DMS114 treated with DMSO at 0.1 percent for 48 hours (cell line): ENCODE data around the gene PTGFR.

Experiments used
- DNase-seq: peaks from one replicate; lab custom pipeline; 2025; ENCODE audit not compliant: unreplicated experiment; lab: John Stamatoyannopoulos, UW

Gene PTGFR, protein sequence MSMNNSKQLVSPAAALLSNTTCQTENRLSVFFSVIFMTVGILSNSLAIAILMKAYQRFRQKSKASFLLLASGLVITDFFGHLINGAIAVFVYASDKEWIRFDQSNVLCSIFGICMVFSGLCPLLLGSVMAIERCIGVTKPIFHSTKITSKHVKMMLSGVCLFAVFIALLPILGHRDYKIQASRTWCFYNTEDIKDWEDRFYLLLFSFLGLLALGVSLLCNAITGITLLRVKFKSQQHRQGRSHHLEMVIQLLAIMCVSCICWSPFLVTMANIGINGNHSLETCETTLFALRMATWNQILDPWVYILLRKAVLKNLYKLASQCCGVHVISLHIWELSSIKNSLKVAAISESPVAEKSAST

GRCh38 chr1:78490861-78491450 lies at the start of gene PTGFR:
PTGFR (plus strand) TSS chr1:78490974; CDS start chr1:78492744, 1,770 bp downstream.
- no peak for DNase-seq

DNA sequence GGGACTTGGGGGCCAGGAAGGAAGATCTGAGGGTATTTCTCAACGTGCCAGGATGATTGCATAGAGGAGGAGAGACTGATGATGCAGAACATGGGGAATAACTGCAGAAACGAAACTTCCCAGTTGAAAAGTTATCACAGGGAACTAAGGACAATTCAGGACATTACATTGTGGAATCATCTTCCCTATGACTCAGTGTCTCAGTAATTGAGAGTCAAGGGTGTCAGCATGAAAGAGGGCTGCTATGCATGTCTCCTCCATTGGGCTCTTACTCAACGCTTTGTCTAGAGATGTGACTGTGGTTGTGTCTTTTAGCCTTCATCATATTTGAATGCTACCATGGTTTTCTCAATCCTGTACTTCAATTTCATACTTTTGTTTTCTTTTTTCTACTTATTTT lies 48.9 kb upstream of the PTGFR start:
- no peak for DNase-seq

- DNase-seq = no peak
Measured at GRCh38 chr1:78447086-78447485, 43.7 kb upstream of the PTGFR start.

DNA sequence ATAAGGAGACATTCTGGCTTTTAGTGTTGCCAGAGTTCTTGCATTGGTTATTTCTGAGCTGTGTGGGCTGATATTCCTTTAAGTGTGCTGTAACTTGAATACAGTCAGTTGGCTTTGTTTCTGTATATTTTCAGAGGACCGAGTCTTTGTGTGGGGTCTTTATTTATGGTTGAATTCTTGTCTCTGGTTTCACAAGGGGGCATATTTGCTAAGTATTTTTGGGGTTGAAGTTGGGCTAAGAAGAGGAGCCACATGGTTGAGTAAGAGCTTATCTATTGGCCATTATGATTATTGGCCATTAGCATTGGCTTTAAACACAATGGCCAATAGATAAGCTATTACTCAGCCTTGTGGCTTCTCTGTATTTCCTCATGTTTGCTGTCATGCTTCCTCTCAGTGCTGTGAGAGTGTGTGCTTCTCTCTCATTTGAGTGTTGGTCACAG lies 26.3 kb upstream of the PTGFR start:
- no peak for DNase-seq

- no peak for DNase-seq
Measured at GRCh38 chr1:78465143-78465542, 25.6 kb upstream of the PTGFR start.

DNA sequence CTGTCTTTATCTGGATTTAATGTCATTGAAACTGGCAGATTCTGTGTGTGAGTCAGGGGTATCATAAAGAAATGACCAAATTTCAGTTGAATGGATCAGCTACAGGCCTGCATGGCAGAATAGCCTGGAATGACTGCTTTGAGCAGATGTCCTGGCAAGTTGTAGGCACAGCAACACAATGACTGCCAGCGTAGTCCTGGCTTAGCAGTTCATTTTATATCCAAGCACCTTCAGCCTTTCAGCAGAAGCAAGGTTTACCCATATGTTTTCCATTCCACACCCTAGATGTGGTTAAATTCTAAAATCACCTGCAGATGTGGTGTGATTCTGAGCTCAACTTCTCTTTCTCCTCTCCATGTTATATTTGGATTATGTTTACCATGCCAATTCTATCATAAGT lies 22.3 kb upstream of the PTGFR start:
- no peak for DNase-seq

DNA sequence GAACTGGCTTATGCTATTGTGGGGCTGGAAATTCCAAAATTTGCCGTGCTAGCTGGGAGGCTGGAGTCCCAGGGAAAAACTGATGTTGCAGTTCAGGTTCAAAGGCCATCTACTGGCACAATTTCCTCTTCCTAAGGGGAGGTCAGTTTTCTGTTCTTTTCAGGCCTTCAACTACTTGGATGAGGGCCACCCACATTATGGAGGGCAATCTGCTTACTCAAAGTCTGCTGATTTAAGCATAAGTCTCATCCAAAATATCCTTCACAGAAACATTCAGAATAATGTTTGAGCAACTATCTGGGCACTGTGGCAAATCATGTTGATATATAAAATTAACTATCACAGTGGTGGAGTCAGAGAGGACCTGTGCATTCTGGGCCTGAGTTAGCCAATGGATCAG lies 21.2 kb upstream of the PTGFR start:
- DNase-seq = no peak

GRCh38 chr1:78471890-78472620 lies 18.7 kb upstream of the PTGFR start:
- DNase-seq = no peak

DNA sequence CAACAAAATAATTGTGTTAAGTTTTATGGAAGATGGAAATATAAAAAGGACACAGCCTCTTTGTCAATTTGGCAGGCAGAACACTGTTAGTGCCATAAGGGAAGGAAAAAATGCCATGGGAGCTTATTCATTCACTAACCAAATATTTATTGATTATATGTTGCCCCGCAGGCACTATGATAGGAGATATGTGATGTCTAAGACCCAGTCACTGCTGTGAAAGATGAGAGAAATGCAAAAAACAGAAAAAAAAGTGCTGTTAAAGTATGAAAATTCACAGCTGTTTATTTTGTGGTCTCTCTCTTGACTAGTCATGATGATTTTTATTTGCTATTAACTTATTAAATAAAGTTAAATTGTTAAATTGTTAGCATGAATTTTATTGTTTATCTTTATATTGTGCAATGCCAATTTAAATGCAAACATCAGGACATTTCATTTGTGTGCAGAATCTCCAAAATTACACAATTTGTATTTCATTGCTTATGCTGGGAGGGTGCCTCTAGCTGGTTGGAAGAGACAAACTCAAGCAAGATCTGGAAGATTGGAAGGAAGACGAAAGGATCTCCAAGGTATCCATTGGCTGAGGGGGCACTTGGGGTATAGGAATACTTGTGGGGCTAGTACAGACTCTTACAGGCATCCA lies 17.8 kb upstream of the PTGFR start:
- DNase-seq = no peak

DNA sequence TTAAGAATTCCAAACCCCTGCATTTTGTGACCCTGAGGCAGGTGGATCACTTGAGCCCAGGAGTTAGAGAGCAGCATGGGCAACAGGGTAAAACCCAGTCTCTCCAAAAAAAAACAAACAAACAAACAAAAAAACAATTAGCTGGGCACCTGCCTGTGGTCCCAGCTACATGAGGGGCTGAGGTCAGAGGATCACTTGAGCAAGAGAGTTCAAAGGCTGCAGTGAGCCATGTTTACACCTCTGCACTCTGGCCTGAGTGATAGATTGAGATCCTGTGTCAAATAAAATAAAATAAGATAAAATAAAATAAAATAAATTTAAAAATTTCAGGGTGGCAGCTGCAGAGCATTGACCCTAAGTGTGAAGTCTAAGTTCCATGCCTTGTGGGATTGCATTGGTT lies 16.7 kb upstream of the PTGFR start:
- DNase-seq = no peak

DNA sequence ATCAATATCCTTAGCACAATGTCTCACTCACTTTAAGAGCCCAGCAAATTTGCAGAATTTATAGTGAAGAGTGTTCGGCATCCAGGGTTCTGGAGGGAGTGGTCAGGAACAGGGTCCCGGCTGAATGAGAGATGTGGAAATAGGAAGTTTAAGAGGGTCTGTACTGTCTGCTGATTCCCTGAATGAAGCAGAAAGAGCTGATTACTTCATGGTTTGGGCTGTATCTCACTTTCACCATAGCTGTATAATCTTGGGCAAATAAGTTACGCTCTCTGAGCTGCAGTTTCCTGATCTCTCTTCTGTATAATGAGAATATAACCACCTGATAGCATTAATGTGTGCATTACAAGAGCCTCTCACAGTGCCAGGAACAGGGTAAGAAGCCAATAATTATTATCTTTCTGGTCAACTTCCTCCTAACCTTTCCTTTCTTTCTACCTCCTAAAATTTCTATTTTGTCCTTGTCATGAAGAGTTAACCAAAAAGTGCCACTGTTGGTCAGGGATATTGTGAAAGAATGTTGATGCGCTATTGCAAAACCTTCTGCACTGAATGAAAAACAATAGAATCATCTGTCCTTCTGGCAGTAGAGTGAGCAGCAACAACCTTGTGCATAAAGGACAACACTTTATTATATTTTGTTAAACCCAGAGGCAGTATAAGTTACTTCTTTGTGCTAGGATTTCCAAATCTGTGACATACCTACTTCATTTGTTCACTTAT lies 14.7 kb upstream of the PTGFR start:
- no peak for DNase-seq

DNA sequence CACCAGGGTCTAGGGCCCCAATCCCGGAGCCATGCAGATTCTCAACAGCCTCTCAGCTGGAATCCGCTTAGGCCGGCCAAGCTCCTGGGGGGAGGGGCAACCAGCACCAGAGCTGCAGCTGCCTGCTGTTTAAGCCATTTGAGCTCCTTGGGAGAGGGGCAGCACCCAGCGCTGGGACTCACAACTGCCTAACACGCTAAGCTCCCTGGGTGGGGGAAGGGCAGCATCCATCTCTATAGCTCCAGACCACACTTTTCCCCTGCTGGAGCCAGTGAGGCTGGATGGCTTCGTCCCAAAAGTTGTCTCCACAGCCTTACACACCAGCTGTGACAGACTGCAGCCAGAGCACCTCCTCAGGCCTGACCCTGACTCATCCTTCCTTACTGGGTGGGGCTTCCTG lies 6.9 kb upstream of the PTGFR start:
- no peak for DNase-seq

- no peak for DNase-seq
Measured at GRCh38 chr1:78491451-78492071, 787 bp downstream of the PTGFR start.

DNA sequence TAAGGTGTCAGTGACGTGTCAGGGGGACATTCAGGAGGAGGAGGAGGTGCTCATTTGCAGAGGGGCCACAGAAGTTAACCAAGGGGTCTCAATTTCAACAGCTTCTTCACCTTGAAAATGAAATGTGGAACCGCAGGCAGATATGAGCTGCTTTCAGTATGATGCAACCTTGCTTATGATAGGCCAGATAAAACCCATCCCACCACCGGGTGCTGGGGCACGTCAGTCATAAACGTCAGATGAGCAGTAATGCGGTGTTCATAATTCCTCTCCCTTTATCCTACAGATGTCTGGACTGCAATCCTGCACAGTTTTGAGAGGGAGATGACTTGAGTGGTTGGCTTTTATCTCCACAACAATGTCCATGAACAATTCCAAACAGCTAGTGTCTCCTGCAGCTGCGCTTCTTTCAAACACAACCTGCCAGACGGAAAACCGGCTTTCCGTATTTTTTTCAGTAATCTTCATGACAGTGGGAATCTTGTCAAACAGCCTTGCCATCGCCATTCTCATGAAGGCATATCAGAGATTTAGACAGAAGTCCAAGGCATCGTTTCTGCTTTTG lies 1.7 kb downstream of the PTGFR start:
- no peak for DNase-seq

DNA sequence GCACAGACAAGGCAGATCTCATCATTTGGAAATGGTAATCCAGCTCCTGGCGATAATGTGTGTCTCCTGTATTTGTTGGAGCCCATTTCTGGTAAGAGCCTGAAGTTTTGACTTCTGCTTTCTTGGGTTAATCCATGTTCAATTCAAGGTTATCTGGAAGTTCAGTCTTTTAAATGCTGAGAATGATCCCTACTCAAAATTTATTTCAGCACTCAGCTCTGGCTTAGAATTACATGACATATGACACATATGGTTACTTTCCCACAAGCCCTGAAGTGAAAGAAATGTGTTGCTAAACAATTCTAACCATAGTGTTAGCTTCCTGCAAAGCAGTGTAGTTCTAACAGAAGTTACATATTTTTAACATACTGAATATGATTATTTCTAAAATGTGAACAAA lies 2.7 kb downstream of the PTGFR start:
- DNase-seq = no peak

GRCh38 chr1:78497201-78497600 lies 6.4 kb downstream of the PTGFR start:
- no peak for DNase-seq

- DNase-seq = no peak
Measured at GRCh38 chr1:78500529-78500928, 9.8 kb downstream of the PTGFR start.

- DNase-seq = no peak
Measured at GRCh38 chr1:78501203-78501602, 10.4 kb downstream of the PTGFR start.

DNA sequence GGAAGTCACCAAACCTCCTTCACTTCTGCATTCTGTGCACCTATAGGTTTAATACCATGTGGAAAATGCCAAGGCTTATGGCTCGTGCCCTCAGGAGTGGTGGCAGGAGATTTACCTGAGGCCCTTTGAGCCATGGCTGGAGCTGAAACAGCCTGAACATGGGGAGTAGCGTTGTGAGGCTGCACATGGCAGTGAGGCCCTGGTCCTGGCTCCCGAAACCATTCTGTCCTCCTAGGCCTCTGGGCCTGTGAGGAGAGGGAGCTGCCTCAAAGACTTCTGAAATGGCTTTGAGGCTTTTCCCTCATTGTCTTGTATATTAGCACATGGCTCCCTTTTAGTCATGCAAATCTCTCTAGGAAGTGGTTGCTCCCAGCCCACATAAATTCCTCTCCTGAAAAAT lies 20.6 kb downstream of the PTGFR start:
- DNase-seq = no peak

DNA sequence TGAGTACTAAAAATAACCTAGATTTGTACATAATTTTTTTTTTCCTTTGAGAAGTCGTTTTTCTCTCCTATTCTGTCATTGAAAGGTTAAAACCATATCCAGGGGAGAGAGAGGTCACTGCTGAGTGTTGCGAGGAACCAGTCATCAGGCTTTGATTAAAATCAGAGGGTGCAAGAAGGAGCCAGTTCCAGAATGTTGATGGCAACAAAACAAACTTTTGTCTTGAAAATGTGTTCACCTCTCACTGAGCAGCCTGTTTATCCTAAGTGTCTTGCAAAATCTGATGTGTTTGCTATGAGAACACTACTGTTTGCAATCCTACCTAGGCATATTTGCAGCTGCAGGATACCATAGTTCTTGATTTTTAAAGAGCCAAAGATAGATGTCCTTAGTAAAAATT lies 25.9 kb downstream of the PTGFR start:
- DNase-seq = no peak
